HepG2 (cell line): ENCODE results near the gene ZNF581. TPM values are rescaled to one million over a fixed set of nuclear protein-coding genes. Genes with fewer than 3 reads are reported as not detected.

ENCODE experiments used
- AHDC1 ChIP-seq: sonication (generic); formaldehyde crosslinking; IDR thresholded peaks from 2 replicates; pipeline ENCODE4 v1.5.1; 2020; ENCODE audit warnings: mild to moderate bottlenecking, missing genetic modification reagents, borderline replicate concordance
- AHR ChIP-seq: IDR thresholded peaks from 2 replicates; pipeline ENCODE4 v1.6.1; 2018; ENCODE audit warnings: missing genetic modification reagents, missing compliant biosample characterization
- CBFB ChIP-seq: sonication (generic); formaldehyde crosslinking; IDR thresholded peaks from 2 replicates; pipeline ENCODE4 v1.4.0; 2020; ENCODE audit warnings: missing genetic modification reagents
- DMAP1 ChIP-seq: IDR thresholded peaks from 2 replicates; pipeline ENCODE4 v1.6.1; 2016
- FLYWCH1 ChIP-seq: sonication (generic); formaldehyde crosslinking; IDR thresholded peaks from 2 replicates; pipeline ENCODE4 v1.8.1; 2023; ENCODE audit warnings: mild to moderate bottlenecking, missing genetic modification reagents
- HES4 ChIP-seq: sonication (generic); formaldehyde crosslinking; IDR thresholded peaks from 2 replicates; pipeline ENCODE4 v1.9.0; 2021; ENCODE audit warnings: mild to moderate bottlenecking, missing genetic modification reagents, borderline replicate concordance
- HOXA7 ChIP-seq: sonication (generic); formaldehyde crosslinking; IDR thresholded peaks from 2 replicates; pipeline ENCODE4 v1.8.1; 2022; ENCODE audit warnings: mild to moderate bottlenecking, missing genetic modification reagents, moderate library complexity
- MBNL3 ChIP-seq: fragments of 250-450 bp; sonication (Bioruptor Pico); conservative IDR thresholded peaks from 2 replicates; pipeline ENCODE4 v1.8.0; 2022; ENCODE audit warnings: mild to moderate bottlenecking, inconsistent platforms
- NFIB ChIP-seq: sonication (generic); formaldehyde crosslinking; IDR thresholded peaks from 2 replicates; pipeline ENCODE4 v1.9.0; 2021; ENCODE audit warnings: missing genetic modification reagents, mild to moderate bottlenecking, borderline replicate concordance
- NRL ChIP-seq: sonication (generic); formaldehyde crosslinking; IDR thresholded peaks from 2 replicates; pipeline ENCODE4 v1.5.0; 2020; ENCODE audit warnings: missing genetic modification reagents, mild to moderate bottlenecking, moderate library complexity, borderline replicate concordance
- SNAPC2 ChIP-seq: sonication (generic); formaldehyde crosslinking; IDR thresholded peaks from 2 replicates; pipeline ENCODE4 v1.8.1; 2022; ENCODE audit warnings: mild to moderate bottlenecking, missing genetic modification reagents
- SP140L ChIP-seq: sonication (generic); formaldehyde crosslinking; IDR thresholded peaks from 2 replicates; pipeline ENCODE4 v1.4.0; 2020; ENCODE audit warnings: missing genetic modification reagents, borderline replicate concordance
- SP2 ChIP-seq: sonication (generic); formaldehyde crosslinking; IDR thresholded peaks from 2 replicates; pipeline ENCODE4 v1.5.1; 2020; ENCODE audit warnings: mild to moderate bottlenecking, missing genetic modification reagents
- ZFP36 ChIP-seq: fragments of 150-350 bp; IDR thresholded peaks from 2 replicates; pipeline ENCODE4 v1.6.1; 2018; ENCODE audit warnings: borderline replicate concordance, low read length, low read depth; ENCODE audit not compliant: partially characterized antibody
- ZFP90 ChIP-seq: sonication (generic); formaldehyde crosslinking; IDR thresholded peaks from 2 replicates; pipeline ENCODE4 v1.8.0; 2022; ENCODE audit warnings: missing genetic modification reagents, mild to moderate bottlenecking, inconsistent platforms, borderline replicate concordance
- ZNF20 ChIP-seq: sonication (generic); formaldehyde crosslinking; IDR thresholded peaks from 2 replicates; pipeline ENCODE4 v1.4.0; 2020; ENCODE audit warnings: mild to moderate bottlenecking, moderate library complexity, missing genetic modification reagents
- ZNF34 ChIP-seq: sonication (generic); formaldehyde crosslinking; IDR thresholded peaks from 2 replicates; pipeline ENCODE4 v1.4.0; 2020; ENCODE audit warnings: mild to moderate bottlenecking, missing genetic modification reagents, borderline replicate concordance
- ZNF546 ChIP-seq: sonication (generic); formaldehyde crosslinking; conservative IDR thresholded peaks from 2 replicates; pipeline ENCODE4 v1.8.1; 2023; ENCODE audit warnings: mild to moderate bottlenecking, missing genetic modification reagents
- ZNF562 ChIP-seq: sonication (generic); formaldehyde crosslinking; IDR thresholded peaks from 2 replicates; pipeline ENCODE4 v1.8.0; 2022; ENCODE audit warnings: missing genetic modification reagents, borderline replicate concordance
- ZNF790 ChIP-seq: sonication (generic); formaldehyde crosslinking; IDR thresholded peaks from 2 replicates; pipeline ENCODE4 v1.8.0; 2022; ENCODE audit warnings: missing genetic modification reagents, mild to moderate bottlenecking, borderline replicate concordance
- polyA plus RNA-seq, 8 experiments: library from polyadenylated mRNA; depleted of rRNA in 3 of 8; stranded (reverse) in 7 of 8; unstranded in 1 of 8; fragments of >200 nt; fragmentation: Illumina TruSeq in 4 of 8; extraction: Trizol in 4 of 8; gene quantifications; 2 replicates each; pipeline versions ENCODE4 v1.2.1 to v1.2.3, GENCODE V29; 2011 to 2016; ENCODE audit warnings: low read depth in 4 of 8, missing spikeins in 1 of 8, mixed read lengths in 1 of 8; ENCODE audit not compliant: insufficient read depth in 1 of 8
- total RNA-seq, 5 experiments: library from RNA; depleted of rRNA; stranded (reverse); fragments of >200 nt; fragmentation: Illumina TruSeq; extraction: Trizol; gene quantifications; 2 replicates each; pipeline ENCODE4 v1.2.3, GENCODE V29; 2016; ENCODE audit warnings: low read depth in 1 of 5
- TF ChIP-seq, protein P1 (sequence below), 2 experiments: sonication (generic) in 1 of 2; formaldehyde crosslinking in 1 of 2; IDR thresholded peaks; 2 replicates each; pipeline versions ENCODE4 v1.5.1 to v1.6.1; 2011 to 2020; ENCODE audit warnings: borderline replicate concordance in 1 of 2, low read depth in 1 of 2, low read length in 1 of 2, mild to moderate bottlenecking in 1 of 2, missing genetic modification reagents in 1 of 2, moderate library complexity in 1 of 2
- TF ChIP-seq, protein P2 (sequence below): sonication (generic); formaldehyde crosslinking; IDR thresholded peaks from 2 replicates; pipeline ENCODE4 v1.8.0; 2022; ENCODE audit warnings: mild to moderate bottlenecking, missing genetic modification reagents, moderate library complexity

Gene ZNF581
- total and polyA plus RNA-seq, 2 of the 13 experiments (the other 11 are each of a cell fraction or from before 2014, with no cell fraction given), result 19.6 to 49.5 TPM

DNA sequence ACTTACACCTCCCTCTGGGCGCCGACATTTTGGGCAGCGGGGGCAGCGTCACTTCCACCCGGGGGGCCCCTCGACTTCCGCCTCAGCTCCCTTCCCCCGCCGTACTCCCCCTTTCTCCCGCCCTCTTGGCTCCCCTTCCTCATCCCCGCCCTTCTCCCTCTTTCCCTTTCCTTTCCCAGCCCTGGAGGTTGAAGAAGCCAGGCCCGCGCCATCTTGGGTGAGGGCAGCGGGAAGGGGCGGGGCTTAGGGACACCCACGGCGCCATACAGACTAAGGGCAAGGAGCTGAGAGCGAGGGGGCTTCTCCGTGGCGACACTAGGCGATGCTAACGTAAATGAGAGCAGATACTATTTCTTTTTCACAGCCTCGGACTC is 44.0 kb upstream of the ZNF581 start, which contains the start of gene FIZ1 (continued):
- 0 out of 2 replicates have a peak, but pooled peaks have one; percentile 24 for TF ChIP-seq ZNF34 (CRISPR knock-in tag)
- TF ChIP-seq MBNL3, result no peak
- 0 out of 2 replicates have a peak, but pooled peaks have one; percentile 49 for TF ChIP-seq DMAP1 (CRISPR knock-in tag)
- no peak for TF ChIP-seq FLYWCH1
- no peak for TF ChIP-seq ZFP90
- TF ChIP-seq AHR (CRISPR knock-in tag), result no peak
- no peak for TF ChIP-seq HES4 (CRISPR knock-in tag)
- no peak for TF ChIP-seq ZFP36
- TF ChIP-seq NRL (CRISPR knock-in tag), result peak; percentile 13; the same call in 1 of the 2 replicates
- TF ChIP-seq ZNF546, result no peak
- no peak for TF ChIP-seq SP140L (CRISPR knock-in tag)
- TF ChIP-seq ZNF20 (CRISPR knock-in tag), result 0 out of 2 replicates have a peak, but pooled peaks have one; percentile 18
- TF ChIP-seq, protein P1, sequence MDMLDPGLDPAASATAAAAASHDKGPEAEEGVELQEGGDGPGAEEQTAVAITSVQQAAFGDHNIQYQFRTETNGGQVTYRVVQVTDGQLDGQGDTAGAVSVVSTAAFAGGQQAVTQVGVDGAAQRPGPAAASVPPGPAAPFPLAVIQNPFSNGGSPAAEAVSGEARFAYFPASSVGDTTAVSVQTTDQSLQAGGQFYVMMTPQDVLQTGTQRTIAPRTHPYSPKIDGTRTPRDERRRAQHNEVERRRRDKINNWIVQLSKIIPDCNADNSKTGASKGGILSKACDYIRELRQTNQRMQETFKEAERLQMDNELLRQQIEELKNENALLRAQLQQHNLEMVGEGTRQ (IDR thresholded peaks at IDR 0.05; ENCODE audit: low read depth, low read length), result no peak
- TF ChIP-seq, protein P1 (CRISPR knock-in tag; IDR thresholded peaks at IDR 0.05; ENCODE audit: borderline replicate concordance), result no peak
- no peak for TF ChIP-seq HOXA7 (CRISPR knock-in tag)
- peak; percentile 9; the same call in 1 of the 2 replicates for TF ChIP-seq CBFB (CRISPR knock-in tag)
- TF ChIP-seq, protein P2, sequence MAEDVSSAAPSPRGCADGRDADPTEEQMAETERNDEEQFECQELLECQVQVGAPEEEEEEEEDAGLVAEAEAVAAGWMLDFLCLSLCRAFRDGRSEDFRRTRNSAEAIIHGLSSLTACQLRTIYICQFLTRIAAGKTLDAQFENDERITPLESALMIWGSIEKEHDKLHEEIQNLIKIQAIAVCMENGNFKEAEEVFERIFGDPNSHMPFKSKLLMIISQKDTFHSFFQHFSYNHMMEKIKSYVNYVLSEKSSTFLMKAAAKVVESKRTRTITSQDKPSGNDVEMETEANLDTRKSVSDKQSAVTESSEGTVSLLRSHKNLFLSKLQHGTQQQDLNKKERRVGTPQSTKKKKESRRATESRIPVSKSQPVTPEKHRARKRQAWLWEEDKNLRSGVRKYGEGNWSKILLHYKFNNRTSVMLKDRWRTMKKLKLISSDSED, result no peak
- TF ChIP-seq NFIB, result no peak
- no peak for TF ChIP-seq ZNF562
- TF ChIP-seq SNAPC2 (CRISPR knock-in tag), result no peak
- TF ChIP-seq ZNF790 (CRISPR knock-in tag), result no peak
- TF ChIP-seq AHDC1 (CRISPR knock-in tag), result no peak
- TF ChIP-seq SP2, result peak; percentile 74
